HG03521 (cell line): ENCODE data around the gene ISG15.
"Not testable (repeated sequence)": the region's sequence is repeated elsewhere in the genome, so short reads cannot be mapped to it uniquely, and the experiment has no call there.

Source experiments
- ATAC-seq: cut with Tn5 transposase; IDR thresholded peaks from one replicate; pipeline ENCODE4 v1.9.1; 2021; ENCODE audit warnings: mild to moderate bottlenecking, moderate library complexity; ENCODE audit not compliant: unreplicated experiment

The ISG15 gene

DNA sequence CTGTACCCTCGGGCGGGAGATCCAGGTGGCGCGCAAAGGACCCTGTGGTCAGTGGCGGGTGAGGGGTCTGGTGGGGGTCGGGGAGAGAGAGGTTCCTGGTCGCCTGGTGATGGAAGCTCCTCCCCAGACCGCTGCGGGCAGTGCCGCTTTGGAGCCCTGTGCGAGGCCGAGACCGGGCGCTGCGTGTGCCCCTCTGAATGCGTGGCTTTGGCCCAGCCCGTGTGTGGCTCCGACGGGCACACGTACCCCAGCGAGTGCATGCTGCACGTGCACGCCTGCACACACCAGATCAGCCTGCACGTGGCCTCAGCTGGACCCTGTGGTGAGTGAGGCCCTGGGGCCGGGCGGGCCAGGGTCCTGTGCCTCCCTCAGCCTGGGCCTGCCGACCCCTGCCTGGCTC, 30.1 kb downstream of the ISG15 start:
- ATAC-seq, result no peak

- ATAC-seq, result no peak
These were observed 30.6 kb downstream of the ISG15 start for GRCh38 chr1:1043921-1044320.

DNA sequence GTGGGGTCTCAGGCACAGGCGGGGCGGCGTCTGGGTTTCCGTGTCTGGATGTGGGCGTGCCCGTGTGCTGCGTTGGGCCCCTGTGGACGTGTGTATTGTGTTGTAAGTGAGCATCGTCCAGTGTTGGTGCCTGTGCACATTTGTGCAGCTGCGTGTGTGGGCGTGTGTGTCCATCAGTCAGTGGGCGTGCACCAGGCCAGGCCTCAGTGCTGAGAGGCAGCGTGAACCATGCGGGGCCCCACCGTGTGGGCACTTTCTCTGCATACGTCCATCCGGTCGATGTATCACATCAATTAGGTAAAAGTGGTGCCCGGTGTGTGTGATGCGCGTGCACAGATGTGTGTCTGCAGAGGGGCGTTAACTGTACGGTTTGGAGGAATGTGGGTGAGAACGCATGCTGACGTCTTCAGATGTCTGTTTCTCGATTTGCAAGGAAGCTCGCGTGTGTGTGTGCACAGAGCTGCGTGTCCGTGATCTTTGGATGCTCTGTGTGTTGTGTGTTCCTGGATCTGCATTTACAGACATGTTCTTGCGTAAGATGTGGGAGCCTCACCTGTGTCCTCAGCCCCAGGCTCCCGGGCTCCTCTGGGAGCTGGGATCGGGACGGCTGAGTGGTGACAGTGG, 31.3 kb downstream of the ISG15 start:
- ATAC-seq, result no peak

- no peak for ATAC-seq
These were observed 31.8 kb downstream of the ISG15 start for GRCh38 chr1:1045129-1045528.

DNA sequence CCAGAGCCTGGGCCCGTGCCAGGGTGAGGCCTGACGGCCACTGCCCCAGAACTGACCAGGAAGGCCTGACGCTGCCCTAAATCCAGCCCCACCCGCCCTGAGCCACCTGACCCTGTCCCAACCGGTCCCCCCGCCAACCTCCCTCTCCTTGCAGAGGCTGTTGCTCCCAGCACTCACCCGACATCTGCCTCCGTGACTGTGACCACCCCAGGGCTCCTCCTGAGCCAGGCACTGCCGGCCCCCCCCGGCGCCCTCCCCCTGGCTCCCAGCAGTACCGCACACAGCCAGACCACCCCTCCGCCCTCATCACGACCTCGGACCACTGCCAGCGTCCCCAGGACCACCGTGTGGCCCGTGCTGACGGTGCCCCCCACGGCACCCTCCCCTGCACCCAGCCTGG, 32.9 kb downstream of the ISG15 start:
- ATAC-seq, result no peak

- ATAC-seq, result no peak
These were observed 33.5 kb downstream of the ISG15 start for GRCh38 chr1:1046767-1047166.

DNA sequence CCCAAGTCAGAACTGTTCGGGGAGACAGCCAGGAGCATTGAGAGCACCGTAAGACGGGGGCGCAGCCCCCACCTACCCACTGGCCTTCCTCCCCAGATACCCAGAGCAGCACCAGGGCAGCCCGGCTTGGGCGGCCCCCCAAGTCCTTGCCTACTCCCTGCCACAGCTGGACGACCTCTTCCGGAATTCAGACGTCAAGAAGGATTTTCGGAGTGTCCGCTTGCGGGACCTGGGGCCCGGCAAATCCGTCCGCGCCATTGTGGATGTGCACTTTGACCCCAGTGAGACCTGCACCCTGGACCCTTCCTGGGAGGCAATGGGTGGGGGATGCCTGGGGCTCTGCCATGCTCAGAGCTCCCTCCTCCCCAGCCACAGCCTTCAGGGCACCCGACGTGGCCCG, 34.1 kb downstream of the ISG15 start:
- no peak for ATAC-seq

DNA sequence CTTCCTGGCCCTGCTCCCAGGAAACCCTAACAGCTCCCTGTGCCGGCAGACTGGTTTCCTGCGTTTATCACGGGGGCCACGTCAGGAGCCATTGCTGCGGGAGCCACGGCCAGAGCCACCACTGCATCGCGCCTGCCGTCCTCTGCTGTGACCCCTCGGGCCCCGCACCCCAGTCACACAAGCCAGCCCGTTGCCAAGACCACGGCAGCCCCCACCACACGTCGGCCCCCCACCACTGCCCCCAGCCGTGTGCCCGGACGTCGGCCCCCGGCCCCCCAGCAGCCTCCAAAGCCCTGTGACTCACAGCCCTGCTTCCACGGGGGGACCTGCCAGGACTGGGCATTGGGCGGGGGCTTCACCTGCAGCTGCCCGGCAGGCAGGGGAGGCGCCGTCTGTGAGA, 34.7 kb downstream of the ISG15 start:
- no peak for ATAC-seq

GRCh38 chr1:1048765-1049164, 35.5 kb downstream of the ISG15 start:
- no peak for ATAC-seq

DNA sequence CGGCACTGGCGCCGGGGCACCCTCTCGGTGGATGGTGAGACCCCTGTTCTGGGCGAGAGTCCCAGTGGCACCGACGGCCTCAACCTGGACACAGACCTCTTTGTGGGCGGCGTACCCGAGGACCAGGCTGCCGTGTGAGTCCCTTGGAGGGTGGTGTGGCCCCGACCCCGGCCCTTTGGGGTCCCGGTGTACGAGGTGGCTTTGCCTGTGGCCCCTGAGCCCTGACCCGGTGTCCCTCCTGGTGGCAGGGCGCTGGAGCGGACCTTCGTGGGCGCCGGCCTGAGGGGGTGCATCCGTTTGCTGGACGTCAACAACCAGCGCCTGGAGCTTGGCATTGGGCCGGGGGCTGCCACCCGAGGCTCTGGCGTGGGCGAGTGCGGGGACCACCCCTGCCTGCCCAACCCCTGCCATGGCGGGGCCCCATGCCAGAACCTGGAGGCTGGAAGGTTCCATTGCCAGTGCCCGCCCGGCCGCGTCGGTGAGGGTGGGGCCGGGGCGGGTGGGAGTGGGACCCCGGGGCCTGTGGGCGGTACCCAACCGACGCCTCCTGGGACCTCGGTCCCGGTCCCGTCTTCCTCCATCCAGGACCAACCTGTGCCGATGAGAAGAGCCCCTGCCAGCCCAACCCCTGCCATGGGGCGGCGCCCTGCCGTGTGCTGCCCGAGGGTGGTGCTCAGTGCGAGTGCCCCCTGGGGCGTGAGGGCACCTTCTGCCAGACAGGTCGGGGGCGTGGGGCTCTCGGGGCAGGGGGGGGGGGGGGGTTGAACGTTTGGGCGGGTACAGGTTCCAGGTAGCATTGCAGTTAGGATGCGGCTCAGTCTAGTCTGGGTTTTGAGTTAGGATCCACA, 36.2 kb downstream of the ISG15 start:
- ATAC-seq, result no peak

- no peak for ATAC-seq
These were observed 37.3 kb downstream of the ISG15 start for GRCh38 chr1:1050577-1051052.

DNA sequence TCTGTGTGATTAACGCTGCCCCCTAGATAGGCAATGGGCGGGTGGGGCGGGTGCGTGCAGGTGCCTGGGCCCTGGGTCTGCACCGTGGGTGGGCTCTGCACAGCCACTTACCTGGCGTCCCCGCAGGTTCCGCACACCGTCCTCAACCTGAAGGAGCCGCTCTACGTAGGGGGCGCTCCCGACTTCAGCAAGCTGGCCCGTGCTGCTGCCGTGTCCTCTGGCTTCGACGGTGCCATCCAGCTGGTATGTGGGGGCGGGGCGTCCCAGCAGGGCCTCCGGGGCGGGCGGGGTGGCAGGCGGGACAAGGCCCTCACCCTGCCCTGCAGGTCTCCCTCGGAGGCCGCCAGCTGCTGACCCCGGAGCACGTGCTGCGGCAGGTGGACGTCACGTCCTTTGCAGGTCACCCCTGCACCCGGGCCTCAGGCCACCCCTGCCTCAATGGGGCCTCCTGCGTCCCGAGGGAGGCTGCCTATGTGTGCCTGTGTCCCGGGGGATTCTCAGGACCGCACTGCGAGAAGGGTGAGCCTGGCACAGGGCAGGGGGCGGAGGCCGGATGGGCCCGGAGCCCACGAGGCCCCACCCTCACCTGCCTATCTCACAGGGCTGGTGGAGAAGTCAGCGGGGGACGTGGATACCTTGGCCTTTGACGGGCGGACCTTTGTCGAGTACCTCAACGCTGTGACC, 38.0 kb downstream of the ISG15 start:
- ATAC-seq, result no peak

DNA sequence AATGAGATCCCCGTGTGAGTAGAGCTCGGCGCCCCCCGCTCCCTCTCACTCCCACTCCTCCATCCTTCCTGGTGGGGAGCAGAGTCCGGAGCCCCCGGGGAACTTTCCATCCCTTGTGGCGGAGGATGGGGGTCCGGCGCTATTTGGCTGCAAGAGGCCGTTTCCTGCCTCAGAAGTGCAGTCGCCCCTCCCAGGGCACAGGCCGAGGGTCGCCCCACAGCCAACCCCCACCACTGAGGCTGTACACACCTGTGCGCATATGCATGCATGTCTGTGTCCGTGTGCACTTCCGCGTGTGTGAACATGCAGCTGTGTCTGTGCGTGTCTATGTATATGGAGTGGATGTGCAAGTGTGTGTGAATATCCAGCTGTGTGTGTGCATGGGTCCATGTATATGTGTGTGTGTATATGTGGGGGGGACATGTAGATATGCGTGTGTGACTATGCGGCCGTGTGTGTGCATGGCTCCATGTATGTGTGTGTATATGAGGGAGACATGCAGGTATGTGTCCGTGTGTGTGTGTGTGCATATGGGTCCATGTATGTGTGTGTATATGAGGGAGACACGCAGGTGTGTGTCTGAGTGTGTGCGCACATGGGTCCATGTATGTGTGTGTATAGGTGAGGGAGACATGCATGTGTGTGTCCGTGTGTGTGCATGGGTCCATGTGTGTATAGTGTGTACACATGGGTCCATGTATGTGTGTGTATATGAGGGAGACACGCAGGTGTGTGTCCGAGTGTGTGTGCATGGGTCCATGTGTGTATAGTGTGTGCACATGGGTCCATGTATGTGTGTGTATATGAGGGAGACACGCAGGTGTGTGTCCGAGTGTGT, 38.9 kb downstream of the ISG15 start:
- no peak for ATAC-seq

- ATAC-seq, result no peak
These were observed 39.7 kb downstream of the ISG15 start for GRCh38 chr1:1053022-1053421.

GRCh38 chr1:1053682-1054081, 40.4 kb downstream of the ISG15 start:
- no peak for ATAC-seq

GRCh38 chr1:1054099-1054700, 40.9 kb downstream of the ISG15 start:
- no peak for ATAC-seq

DNA sequence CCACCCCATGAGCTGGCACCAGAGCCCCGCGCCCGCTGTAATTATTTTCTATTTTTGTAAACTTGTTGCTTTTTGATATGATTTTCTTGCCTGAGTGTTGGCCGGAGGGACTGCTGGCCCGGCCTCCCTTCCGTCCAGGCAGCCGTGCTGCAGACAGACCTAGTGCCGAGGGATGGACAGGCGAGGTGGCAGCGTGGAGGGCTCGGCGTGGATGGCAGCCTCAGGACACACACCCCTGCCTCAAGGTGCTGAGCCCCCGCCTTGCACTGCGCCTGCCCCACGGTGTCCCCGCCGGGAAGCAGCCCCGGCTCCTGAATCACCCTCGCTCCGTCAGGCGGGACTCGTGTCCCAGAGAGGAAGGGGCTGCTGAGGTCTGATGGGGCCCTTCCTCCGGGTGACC, 41.7 kb downstream of the ISG15 start:
- no peak for ATAC-seq

DNA sequence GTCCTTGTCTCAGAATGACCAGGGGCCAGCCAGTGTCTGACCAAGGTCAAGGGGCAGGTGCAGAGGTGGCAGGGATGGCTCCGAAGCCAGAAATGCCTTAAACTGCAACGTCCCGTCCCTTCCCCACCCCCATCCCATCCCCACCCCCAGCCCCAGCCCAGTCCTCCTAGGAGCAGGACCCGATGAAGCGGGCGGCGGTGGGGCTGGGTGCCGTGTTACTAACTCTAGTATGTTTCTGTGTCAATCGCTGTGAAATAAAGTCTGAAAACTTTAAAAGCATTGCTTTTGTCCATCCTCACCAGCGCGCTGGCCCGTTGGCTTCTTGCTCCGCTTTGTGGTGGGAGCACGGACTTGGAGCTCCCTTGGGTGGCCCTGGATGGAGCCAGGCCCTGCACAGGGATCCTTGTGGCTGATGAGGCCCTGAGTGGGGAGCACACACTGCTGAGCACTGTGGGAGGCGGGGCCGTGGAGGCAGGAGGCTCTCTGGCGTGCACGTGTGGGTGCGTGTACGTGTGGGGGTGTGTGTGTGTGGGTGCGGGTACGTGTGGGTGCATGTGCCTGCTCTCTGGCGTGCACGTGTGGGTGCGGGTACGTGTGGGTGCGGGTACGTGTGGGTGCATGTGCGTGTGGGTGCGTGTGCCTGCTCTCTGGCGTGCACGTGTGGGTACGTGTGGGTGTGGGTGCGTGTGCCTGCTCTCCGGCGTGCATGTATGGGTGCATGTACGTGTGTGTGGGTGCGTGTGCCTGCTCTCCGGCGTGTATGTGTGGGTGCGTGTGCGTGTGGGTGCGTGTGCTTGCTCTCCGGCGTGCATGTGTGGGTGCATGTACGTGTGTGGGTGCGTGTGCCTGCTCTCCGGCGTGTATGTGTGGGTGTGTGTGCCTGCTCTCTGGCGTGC, 42.8 kb downstream of the ISG15 start:
- ATAC-seq, result no peak

- not testable (repeated sequence) for ATAC-seq
These were observed 44.4 kb downstream of the ISG15 start for GRCh38 chr1:1057769-1058087.
